H1 (cell line): Measurements from ENCODE around the gene FUT6. TPM values are rescaled to one million over a fixed set of nuclear protein-coding genes. Genes with fewer than 3 reads are reported as not detected.
A peak's percentile ranks its signal among the peaks of the same experiment; 100 is the strongest.

Experiments
- CTCF ChIA-PET: fragments of 300-600 bp; sonication (Branson Sonifier 250); formaldehyde crosslinking; loops from one replicate; lab custom pipeline; 2021; ENCODE audit not compliant: partially characterized antibody; lab: Charles Lee
- POLR2A ChIA-PET: fragments of 300-600 bp; sonication (Branson Sonifier 250); formaldehyde crosslinking; loops from one replicate; lab custom pipeline; 2021; ENCODE audit warnings: inconsistent platforms; ENCODE audit not compliant: partially characterized antibody; lab: Charles Lee
- DNase-seq, 2 experiments: peaks; one replicate each; pipeline versions ENCODE4 v3.0.0 to v3.0.0-alpha.2; 2010 to 2022; ENCODE audit warnings: low spot score in 2 of 2, low read depth in 1 of 2, mixed read lengths in 1 of 2
- FAIRE-seq: peaks from 2 replicates; lab custom pipeline; 2011; peaks lifted over from hg19 to GRCh38; lab: Jason Lieb, UNC
- H2AFZ ChIP-seq: 2 replicates; pipeline ENCODE4 v1.8.1; 2012; ENCODE audit warnings: low read length, inconsistent platforms
- H2AK5ac ChIP-seq: 2 replicates; pipeline ENCODE4 v1.6.1; 2013; ENCODE audit warnings: low read depth, low read length
- H2BK120ac ChIP-seq: replicated peaks from 2 replicates; pipeline ENCODE3; 2013; ENCODE audit warnings: low read depth, low read length, inconsistent platforms
- H2BK12ac ChIP-seq: 2 replicates; pipeline ENCODE4 v1.6.1; 2013; ENCODE audit warnings: low read depth, low read length
- H2BK15ac ChIP-seq: 2 replicates; pipeline ENCODE4 v1.6.1; 2013; ENCODE audit warnings: low read length
- H2BK20ac ChIP-seq: 2 replicates; pipeline ENCODE4 v1.6.1; 2013; ENCODE audit warnings: low read length
- H2BK5ac ChIP-seq: 2 replicates; pipeline ENCODE4 v1.6.1; 2013; ENCODE audit warnings: low read depth, low read length
- H3K14ac ChIP-seq: 2 replicates; pipeline ENCODE4 v1.6.1; 2013; ENCODE audit warnings: inconsistent platforms; ENCODE audit not compliant: insufficient read length
- H3K18ac ChIP-seq: 2 replicates; pipeline ENCODE4 v1.6.1; 2013; ENCODE audit warnings: low read length; ENCODE audit errors: extremely low read depth
- H3K23ac ChIP-seq: 2 replicates; pipeline ENCODE4 v1.6.1; 2013; ENCODE audit warnings: inconsistent platforms; ENCODE audit not compliant: insufficient read length
- H3K23me2 ChIP-seq: 2 replicates; pipeline ENCODE4 v1.6.1; 2013; ENCODE audit warnings: low read depth, low read length
- H3K27ac ChIP-seq: 2 replicates; pipeline ENCODE4 v1.6.1; 2011; ENCODE audit warnings: low read depth, low read length, inconsistent platforms
- H3K27me3 ChIP-seq, 4 experiments: replicated peaks in 1 of 4; 1 replicate in 1 of 4; 2 replicates in 3 of 4; pipeline versions ENCODE4 v1.6.1 to v1.8.1; 2011 to 2013; ENCODE audit warnings: low read length in 3 of 4, mild to moderate bottlenecking in 3 of 4, inconsistent platforms in 2 of 4, mixed read lengths in 2 of 4, moderate library complexity in 1 of 4; ENCODE audit not compliant: control insufficient read depth in 3 of 4, insufficient read depth in 3 of 4; ENCODE audit errors: extremely low read depth in 1 of 4
- H3K36me3 ChIP-seq, 4 experiments: 2 replicates each; pipeline versions ENCODE4 v1.6.1 to v1.8.1; 2011 to 2013; ENCODE audit warnings: mild to moderate bottlenecking in 4 of 4, low read length in 3 of 4, moderate library complexity in 2 of 4, control low read depth in 1 of 4, inconsistent platforms in 1 of 4; ENCODE audit not compliant: insufficient read depth in 4 of 4, control insufficient read depth in 2 of 4
- H3K4ac ChIP-seq: replicated peaks from 2 replicates; pipeline ENCODE3; 2013; ENCODE audit warnings: low read length, low read depth, mixed read lengths, inconsistent platforms; ENCODE audit not compliant: insufficient read length
- H3K4me1 ChIP-seq, 4 experiments: replicated peaks in 1 of 4; 1 replicate in 1 of 4; 2 replicates in 3 of 4; pipeline versions ENCODE4 v1.6.1 to v1.8.1; 2011 to 2013; ENCODE audit warnings: low read length in 3 of 4, inconsistent platforms in 2 of 4, mixed read lengths in 1 of 4; ENCODE audit not compliant: insufficient read depth in 4 of 4, control insufficient read depth in 3 of 4
- H3K4me2 ChIP-seq, 2 experiments: 2 replicates each; pipeline versions ENCODE4 v1.6.1 to v1.8.1; 2011 to 2013; ENCODE audit warnings: low read depth in 2 of 2, low read length in 2 of 2, control low read depth in 1 of 2, inconsistent platforms in 1 of 2, mild to moderate bottlenecking in 1 of 2; ENCODE audit not compliant: insufficient read depth in 1 of 2
- H3K4me3 ChIP-seq, 4 experiments: fragments of 200-600, 300-600 bp in 1 of 4; sonication (generic), shearing (Covaris generic), sonication (Bioruptor Twin) in 1 of 4; 2 replicates each; pipeline versions ENCODE4 v1.5.1 to v1.8.1; 2011 to 2016; ENCODE audit warnings: low read length in 4 of 4, low read depth in 3 of 4, control low read depth in 2 of 4, inconsistent platforms in 2 of 4, mild to moderate bottlenecking in 2 of 4, mixed read lengths in 1 of 4, moderate library complexity in 1 of 4; ENCODE audit not compliant: insufficient read depth in 2 of 4; ENCODE audit errors: extremely low read depth in 1 of 4
- H3K56ac ChIP-seq: replicated peaks from 2 replicates; pipeline ENCODE3; 2013; ENCODE audit warnings: low read depth, mild to moderate bottlenecking, mixed read lengths, low read length, inconsistent platforms; ENCODE audit not compliant: insufficient read length
- H3K79me1 ChIP-seq: 2 replicates; pipeline ENCODE4 v1.6.1; 2013; ENCODE audit warnings: low read depth, low read length, control low read depth
- H3K79me2 ChIP-seq, 2 experiments: 2 replicates each; pipeline versions ENCODE4 v1.6.1 to v1.8.1; 2012 to 2013; ENCODE audit warnings: low read length in 2 of 2, mild to moderate bottlenecking in 2 of 2, inconsistent platforms in 1 of 2; ENCODE audit not compliant: insufficient read depth in 2 of 2, control insufficient read depth in 1 of 2
- H3K9ac ChIP-seq, 4 experiments: replicated peaks in 1 of 4; 1 replicate in 1 of 4; 2 replicates in 3 of 4; pipeline versions ENCODE4 v1.6.1 to v1.8.1; 2011 to 2013; ENCODE audit warnings: low read depth in 3 of 4, low read length in 3 of 4, control low read depth in 2 of 4, mild to moderate bottlenecking in 2 of 4, moderate library complexity in 2 of 4, inconsistent platforms in 1 of 4; ENCODE audit errors: extremely low read depth in 1 of 4
- H3K9me3 ChIP-seq, 2 experiments: 2 replicates each; pipeline versions ENCODE4 v1.6.1 to v1.8.1; 2012 to 2013; ENCODE audit warnings: mild to moderate bottlenecking in 2 of 2, moderate library complexity in 2 of 2, control low read depth in 1 of 2, inconsistent platforms in 1 of 2, low read depth in 1 of 2, low read length in 1 of 2, mixed read lengths in 1 of 2; ENCODE audit not compliant: insufficient read depth in 2 of 2
- H4K20me1 ChIP-seq, 2 experiments: replicated peaks in 1 of 2; 2 replicates each; pipeline versions ENCODE3 to v1.8.1; 2011 to 2013; ENCODE audit warnings: inconsistent platforms in 2 of 2, low read length in 2 of 2, mild to moderate bottlenecking in 1 of 2; ENCODE audit not compliant: insufficient read depth in 2 of 2, control insufficient read depth in 1 of 2
- H4K5ac ChIP-seq: 2 replicates; pipeline ENCODE4 v1.6.1; 2013; ENCODE audit warnings: low read length, low read depth, mixed read lengths, inconsistent platforms; ENCODE audit not compliant: insufficient read length
- H4K8ac ChIP-seq: 2 replicates; pipeline ENCODE4 v1.8.0; 2013; ENCODE audit warnings: mild to moderate bottlenecking, moderate library complexity, low read length, inconsistent platforms; ENCODE audit not compliant: insufficient read depth; ENCODE audit errors: extremely low read depth
- H4K91ac ChIP-seq: replicated peaks from 2 replicates; pipeline ENCODE3; 2013; ENCODE audit warnings: low read length, mixed read lengths, inconsistent platforms; ENCODE audit not compliant: insufficient read length
- BACH1 ChIP-seq: IDR thresholded peaks from 2 replicates; pipeline ENCODE4 v1.6.1; 2012; ENCODE audit warnings: low read length, improper control_type of control experiment
- CBX5 ChIP-seq: fragments of 300-800, 300-1000 bp; sonication (generic); IDR thresholded peaks from 2 replicates; pipeline ENCODE4 v1.7.1; 2016; ENCODE audit warnings: antibody characterized with exemption, low read length, low read depth
- CHD1 ChIP-seq: IDR thresholded peaks from 2 replicates; pipeline ENCODE4 v1.6.1; 2012; ENCODE audit warnings: low read depth, low read length, improper control_type of control experiment
- CHD2 ChIP-seq: IDR thresholded peaks from 2 replicates; pipeline ENCODE4 v1.6.1; 2012; ENCODE audit warnings: low read length, improper control_type of control experiment
- EP300 ChIP-seq, 2 experiments: IDR thresholded peaks; 1 replicate in 1 of 2; 2 replicates in 1 of 2; pipeline ENCODE4 v1.6.1; 2011 to 2012; ENCODE audit warnings: low read depth in 2 of 2, low read length in 2 of 2, mild to moderate bottlenecking in 2 of 2, borderline replicate concordance in 1 of 2, inconsistent platforms in 1 of 2, moderate library complexity in 1 of 2
- SAP30 ChIP-seq: fragments of 300-600 bp; sonication (generic); IDR thresholded peaks from 2 replicates; pipeline ENCODE4 v1.7.1; 2012; ENCODE audit warnings: low read length, moderate library complexity, mild to moderate bottlenecking, inconsistent platforms; ENCODE audit not compliant: insufficient read depth, insufficient replicate concordance
- SIN3A ChIP-seq, 2 experiments: IDR thresholded peaks in 1 of 2; conservative IDR thresholded peaks in 1 of 2; 2 replicates each; pipeline ENCODE4 v1.6.1; 2011 to 2012; ENCODE audit warnings: low read length in 2 of 2, improper control_type of control experiment in 1 of 2, low read depth in 1 of 2, mild to moderate bottlenecking in 1 of 2
- SIX5 ChIP-seq: IDR thresholded peaks from 2 replicates; pipeline ENCODE4 v1.6.1; 2011; ENCODE audit warnings: mild to moderate bottlenecking, low read depth, low read length
- SP2 ChIP-seq: IDR thresholded peaks from 2 replicates; pipeline ENCODE4 v1.6.1; 2012; ENCODE audit warnings: mild to moderate bottlenecking, low read length, inconsistent platforms
- SUZ12 ChIP-seq: fragments of 200-600 bp; sonication (generic); IDR thresholded peaks from 2 replicates; pipeline ENCODE4 v1.6.1; 2012; ENCODE audit warnings: mild to moderate bottlenecking, inconsistent platforms, low read length, moderate library complexity, mixed read lengths
- TAF1 ChIP-seq: IDR thresholded peaks from 2 replicates; pipeline ENCODE4 v1.6.1; 2011; ENCODE audit warnings: mild to moderate bottlenecking, low read depth, low read length
- USF2 ChIP-seq: IDR thresholded peaks from 2 replicates; pipeline ENCODE4 v1.6.1; 2011; ENCODE audit warnings: low read length, improper control_type of control experiment
- YY1 ChIP-seq: IDR thresholded peaks from 2 replicates; pipeline ENCODE4 v1.6.1; 2011; ENCODE audit warnings: low read depth, mild to moderate bottlenecking, low read length
- WGBS, 2 experiments: shearing (Covaris generic) in 1 of 2; methylation state at CpG; one replicate each; pipeline versions ENCODE4 v1.1.6 to v1.1.7; 2013 to 2015; ENCODE audit warnings: low lambda C conversion rate in 2 of 2, mixed read lengths in 2 of 2, inconsistent platforms in 1 of 2, low coverage in 1 of 2, missing lambda C conversion rate in 1 of 2; ENCODE audit not compliant: insufficient replicate concordance in 2 of 2, insufficient coverage in 1 of 2, insufficient read length in 1 of 2; ENCODE audit errors: extremely low coverage in 1 of 2, missing lambda C conversion rate in 1 of 2; 5-methylcytosine and 5-hydroxymethylcytosine counted together
- polyA plus RNA-seq, 7 experiments: library from polyadenylated mRNA; depleted of rRNA in 3 of 7; stranded (reverse) in 5 of 7; unstranded in 2 of 7; fragments of >200 nt in 5 of 7; fragments of 200-250 nt in 2 of 7; gene quantifications; 1 replicate in 5 of 7; 2 replicates in 1 of 7; 4 replicates in 1 of 7; pipeline versions ENCODE4 v1.2.1 to v1.2.3, GENCODE V29; 2011 to 2013; ENCODE audit warnings: missing spikeins in 2 of 7, mixed read lengths in 2 of 7
- total RNA-seq: library from RNA; stranded (reverse); fragmentation: NEBNext Ultra II Directional; extraction: Animal tissue kit (Norgen Biotek cat#: 25700); gene quantifications from 2 replicates; pipeline ENCODE4 v1.2.1, GENCODE V29; 2021

The FUT6 gene
- total and polyA plus RNA-seq, 2 of the 8 experiments (the other 6 are each of a cell fraction or from before 2014, with no cell fraction given) = not detected

GRCh38 chr19:5798244-5798643 lies 41.3 kb downstream of the FUT6 start:
- Histone ChIP-seq H4K91ac (no peak overlapping the region), H2AK5ac (no peak overlapping the region), H4K5ac (no peak overlapping the region), H4K8ac (peak overlapping the region; percentile 68; the same call in 1 of the 2 replicates), H3K23me2 (peaks cover 3% of the 10 kb centered on the region), H3K79me1 (no peaks in the 10 kb centered on the region), H3K36me3 (no peaks in the 10 kb centered on the region), H2BK15ac (no peak overlapping the region), H3K14ac (no peak overlapping the region), H3K79me2 (no peaks in the 10 kb centered on the region), H3K56ac (no peak overlapping the region), H2BK5ac (no peak overlapping the region), H2BK12ac (no peak overlapping the region), H3K9ac (no peak overlapping the region), H2BK20ac (no peak overlapping the region), H2AFZ (no peak overlapping the region), H3K4me3 (no peak overlapping the region), H4K20me1 (peaks cover 0 to 3% of the 10 kb centered on the region in 2 experiments), H3K27me3 (peaks cover under 1 to 9% (median 5%) of the 10 kb centered on the region in 4 experiments; a peak in 6 of 7 replicates), H3K27ac (no peak overlapping the region), H3K4me1 (peaks cover 0 to 9% (median 3%) of the 10 kb centered on the region in 4 experiments; a peak in 3 of 7 replicates), H3K9me3 (no peaks in the 10 kb centered on the region), H2BK120ac (no peak overlapping the region), H3K4ac (no peak overlapping the region), H3K23ac (no peak overlapping the region), H3K4me2 (no peak overlapping the region), H3K18ac (no peak overlapping the region)
- no peak for DNase-seq
- CTCF ChIA-PET = interaction anchor here (0.7 to 1.8 kb wide), 4 partner anchors 77 to 224 kb away, joined by 3 to 4 read pairs (median 3); partner anchors contain the start of gene CATSPERD
- WGBS, 2 experiments = 93% methylated on average over 8 of the region's 8 CpGs; no CpG with 5 or more reads in 1 of the 2 experiments
- POLR2A ChIA-PET = interaction anchor here (1.2 to 1.6 kb wide), 5 partner anchors 17 to 110 kb away, joined by 3 to 9 read pairs (median 5); partner anchors contain the start of gene RPL36
- no peak for FAIRE-seq
- TF ChIP-seq YY1 = no peak
- TF ChIP-seq SUZ12 = no peak
- no peak for TF ChIP-seq BACH1
- no peak for TF ChIP-seq SP2
- no peak for TF ChIP-seq CBX5
- TF ChIP-seq SAP30 = no peak
- TF ChIP-seq CHD1 = no peak
- no peak for TF ChIP-seq SIN3A (conservative IDR thresholded peaks at IDR 0.05 in 1 of 2, IDR thresholded peaks at IDR 0.05 in 1 of 2; ENCODE audit: low read depth in 1 of 2, low read length in 2 of 2)
- no peak for TF ChIP-seq SIX5
- no peak for TF ChIP-seq CHD2
- TF ChIP-seq TAF1 = no peak
- no peak for TF ChIP-seq EP300 (IDR thresholded peaks at IDR 0.05; ENCODE audit: borderline replicate concordance in 1 of 2, low read depth in 2 of 2, low read length in 2 of 2)
- TF ChIP-seq USF2 = no peak
